GM12801 (cell line): ENCODE results near the gene GUCY2C.

Experiments used
- TF ChIP-seq, protein P1 (sequence below): IDR thresholded peaks from one replicate; pipeline ENCODE4 v1.5.1; 2011; ENCODE audit warnings: control low read depth; ENCODE audit not compliant: insufficient read length; ENCODE audit errors: extremely low read depth

Gene GUCY2C

GRCh38 chr12:14696265-14696741 lies at the start of gene GUCY2C:
Gene GUCY2C (minus strand): TSS chr12:14696599. CDS start chr12:14696448, 151 bp downstream.
- TF ChIP-seq, protein P1, sequence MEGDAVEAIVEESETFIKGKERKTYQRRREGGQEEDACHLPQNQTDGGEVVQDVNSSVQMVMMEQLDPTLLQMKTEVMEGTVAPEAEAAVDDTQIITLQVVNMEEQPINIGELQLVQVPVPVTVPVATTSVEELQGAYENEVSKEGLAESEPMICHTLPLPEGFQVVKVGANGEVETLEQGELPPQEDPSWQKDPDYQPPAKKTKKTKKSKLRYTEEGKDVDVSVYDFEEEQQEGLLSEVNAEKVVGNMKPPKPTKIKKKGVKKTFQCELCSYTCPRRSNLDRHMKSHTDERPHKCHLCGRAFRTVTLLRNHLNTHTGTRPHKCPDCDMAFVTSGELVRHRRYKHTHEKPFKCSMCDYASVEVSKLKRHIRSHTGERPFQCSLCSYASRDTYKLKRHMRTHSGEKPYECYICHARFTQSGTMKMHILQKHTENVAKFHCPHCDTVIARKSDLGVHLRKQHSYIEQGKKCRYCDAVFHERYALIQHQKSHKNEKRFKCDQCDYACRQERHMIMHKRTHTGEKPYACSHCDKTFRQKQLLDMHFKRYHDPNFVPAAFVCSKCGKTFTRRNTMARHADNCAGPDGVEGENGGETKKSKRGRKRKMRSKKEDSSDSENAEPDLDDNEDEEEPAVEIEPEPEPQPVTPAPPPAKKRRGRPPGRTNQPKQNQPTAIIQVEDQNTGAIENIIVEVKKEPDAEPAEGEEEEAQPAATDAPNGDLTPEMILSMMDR, result no peak

- TF ChIP-seq, protein P1, result no peak
These were observed 46.7 kb upstream of the GUCY2C start for GRCh38 chr12:14743061-14743460.

GRCh38 chr12:14741942-14742341 lies 45.5 kb upstream of the GUCY2C start:
- TF ChIP-seq, protein P1, result no peak

DNA sequence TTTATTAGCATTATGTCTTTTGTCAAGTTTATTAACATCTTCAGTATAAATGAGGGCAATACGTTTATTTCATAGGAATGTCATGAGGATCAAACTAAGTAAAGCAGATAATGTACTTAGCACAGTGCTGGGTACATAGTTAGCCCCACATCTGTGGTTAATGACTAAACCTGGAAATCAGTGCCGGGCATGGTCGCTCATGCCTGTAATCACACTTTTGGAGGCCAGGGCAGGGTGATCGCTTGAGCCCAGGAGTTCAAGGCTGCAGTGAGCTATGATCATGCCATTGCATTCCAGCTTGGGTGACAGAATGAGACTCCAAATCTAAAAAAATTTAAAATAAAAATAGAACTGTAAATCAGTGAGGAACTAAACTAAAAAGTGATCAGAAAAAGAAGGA lies 44.8 kb upstream of the GUCY2C start:
- TF ChIP-seq, protein P1, result no peak

GRCh38 chr12:14731821-14732220 lies 35.4 kb upstream of the GUCY2C start:
- TF ChIP-seq, protein P1, result no peak

GRCh38 chr12:14729586-14729985 lies 33.2 kb upstream of the GUCY2C start:
- TF ChIP-seq, protein P1, result no peak

GRCh38 chr12:14723763-14724162 lies 27.4 kb upstream of the GUCY2C start:
- TF ChIP-seq, protein P1, result no peak
